Measurements from ENCODE around the gene PRDM16. TPM values are rescaled to one million over a fixed set of nuclear protein-coding genes. Genes with fewer than 3 reads are reported as not detected.

The PRDM16 gene
- total RNA-seq, 1 donor from 2014 or later = 84.2 TPM

- H3K27me3 ChIP-seq = no peaks in the 10 kb centered on the region
- no peaks in the 10 kb centered on the region for H3K9me3 ChIP-seq
- peaks cover 26 to 70% of the 10 kb centered on the region in 2 donors for H3K4me1 ChIP-seq
- intact Hi-C loops (cut with DNase I) = loop anchor here (1.0 to 2.0 kb wide), 3 partner anchors 50 to 202 kb away; no protein-coding TSS in a partner anchor
- H3K4me3 ChIP-seq = peak overlapping the region; percentile 95 to 97
- no peak for TF ChIP-seq CTCF (IDR thresholded peaks at IDR 0.05)
- peaks cover 0 to 7% of the 10 kb centered on the region in 2 donors for H3K36me3 ChIP-seq
- H3K27ac ChIP-seq = peak overlapping the region; percentile 99 to 100
- no peak for DNase-seq (ENCODE audit: low spot score in 2 of 2)
These were observed 5.8 kb downstream of the PRDM16 start for GRCh38 chr1:3074800-3075199.

DNA sequence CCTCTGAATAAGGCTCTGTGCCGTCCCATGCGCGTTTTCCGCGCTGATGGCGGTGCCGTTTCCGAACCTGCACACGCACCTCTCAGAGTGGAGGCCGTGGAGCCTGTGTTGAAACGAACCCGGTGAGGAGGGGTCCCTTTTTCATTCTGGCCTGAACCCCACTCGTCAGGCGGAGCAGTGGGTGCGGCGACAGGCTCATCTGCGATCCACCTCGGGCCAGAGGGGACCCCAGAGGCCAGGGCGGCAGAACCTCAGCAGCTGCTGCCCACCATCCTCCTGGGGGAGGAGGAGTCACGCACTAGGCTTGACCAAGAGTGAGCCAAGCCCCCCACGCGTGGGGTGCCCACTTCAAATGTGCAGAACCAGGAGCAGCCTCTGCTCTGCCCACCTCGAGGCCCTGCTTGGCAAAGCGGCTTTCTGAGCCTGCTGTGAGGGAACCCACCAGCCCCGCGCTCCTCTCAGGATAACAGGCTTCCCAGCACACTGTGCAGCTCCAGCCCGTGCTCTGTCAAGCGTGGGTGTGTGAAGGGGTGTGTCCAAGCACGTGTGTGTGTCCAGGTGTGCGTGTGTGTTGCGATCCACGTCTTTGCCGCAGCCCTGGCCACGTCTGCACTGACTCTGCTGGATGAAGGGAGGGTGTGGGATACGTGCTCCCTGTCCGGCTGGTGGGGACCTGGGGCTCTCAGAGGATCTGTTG lies 6.8 kb downstream of the PRDM16 start:
- peaks cover 26 to 70% of the 10 kb centered on the region in 2 donors for H3K4me1 ChIP-seq
- peaks cover 0 to 4% of the 10 kb centered on the region in 2 donors for H3K36me3 ChIP-seq
- intact Hi-C loops (cut with DNase I) = loop anchor here (2.0 kb wide), 2 partner anchors 49 to 201 kb away; no protein-coding TSS in a partner anchor
- no peaks in the 10 kb centered on the region for H3K27me3 ChIP-seq
- DNase-seq (ENCODE audit: low spot score in 2 of 2) = no peak
- H3K9me3 ChIP-seq = no peaks in the 10 kb centered on the region
- H3K4me3 ChIP-seq = peak overlapping the region; percentile 11 to 95
- TF ChIP-seq CTCF (IDR thresholded peaks at IDR 0.05) = no peak
- H3K27ac ChIP-seq = peak overlapping the region; percentile 99 to 100

- no peak for TF ChIP-seq CTCF (IDR thresholded peaks at IDR 0.05)
These were observed 7.3 kb downstream of the PRDM16 start for GRCh38 chr1:3076363-3076740.

DNA sequence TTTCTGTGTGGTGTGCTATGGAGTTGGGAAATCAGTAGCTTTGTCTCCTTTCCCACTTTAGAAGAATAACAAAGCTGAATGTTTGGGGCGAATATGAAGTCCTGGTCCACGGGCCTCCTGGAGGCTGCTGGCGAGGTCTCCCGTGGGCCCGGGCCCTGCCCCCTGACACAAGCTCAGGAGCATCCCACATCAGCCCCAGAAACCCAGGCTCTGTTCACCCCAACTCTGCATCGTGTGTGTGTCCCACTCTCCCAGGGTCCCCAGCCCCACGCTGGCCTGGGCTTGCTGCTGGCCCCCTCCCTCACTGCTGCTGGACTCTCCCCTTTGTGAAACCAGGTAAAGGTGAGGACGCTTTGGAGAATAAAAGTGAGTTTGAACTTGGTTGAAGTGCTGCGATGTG lies 8.1 kb downstream of the PRDM16 start:
- Histone ChIP-seq H3K27ac (peak overlapping the region; percentile 99 to 100), H3K27me3 (no peaks in the 10 kb centered on the region), H3K4me1 (peaks cover 30 to 62% of the 10 kb centered on the region in 2 donors), H3K4me3 (peak overlapping the region in 1 of 2 donors; percentile 95), H3K36me3 (no peaks in the 10 kb centered on the region), H3K9me3 (no peaks in the 10 kb centered on the region)
- no peak for DNase-seq (ENCODE audit: low spot score in 2 of 2)
- no peak for TF ChIP-seq CTCF (IDR thresholded peaks at IDR 0.05)
- intact Hi-C loops (cut with DNase I) = no loop called here

More at GRCh38 chr1:3076363-3076740, 7.3 kb downstream of the PRDM16 start:
- H3K36me3 ChIP-seq = no peaks in the 10 kb centered on the region
- peak overlapping the region; percentile 99 to 100 for H3K27ac ChIP-seq
- H3K27me3 ChIP-seq = no peaks in the 10 kb centered on the region
- H3K9me3 ChIP-seq = no peaks in the 10 kb centered on the region
- intact Hi-C loops (cut with DNase I) = no loop called here
- peak overlapping the region; percentile 11 to 95 for H3K4me3 ChIP-seq
- no peak for DNase-seq (ENCODE audit: low spot score in 2 of 2)
- peaks cover 26 to 65% of the 10 kb centered on the region in 2 donors for H3K4me1 ChIP-seq

DNA sequence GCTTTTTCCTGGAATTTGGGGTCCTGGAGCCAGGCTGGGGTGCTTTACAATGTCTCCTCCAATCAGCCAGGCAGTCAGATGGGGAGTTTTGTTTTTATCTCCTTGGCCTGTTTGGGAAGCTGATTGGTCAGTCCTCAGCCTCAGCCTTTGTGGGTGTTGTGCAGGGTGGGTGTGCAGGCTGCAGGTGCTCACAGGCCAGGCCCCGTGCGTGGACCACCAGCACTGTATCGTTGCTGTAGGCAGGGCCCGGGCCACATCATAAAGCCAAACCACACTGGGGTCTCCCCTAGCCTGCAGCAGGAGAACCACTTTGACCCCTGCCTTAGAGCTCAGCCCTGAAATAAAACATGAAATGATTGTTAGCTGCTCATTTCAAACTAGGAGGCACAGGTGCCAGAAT lies 8.6 kb downstream of the PRDM16 start:
- no peak for DNase-seq (ENCODE audit: low spot score in 2 of 2)
- Histone ChIP-seq H3K4me1 (peaks cover 34 to 65% of the 10 kb centered on the region in 2 donors), H3K4me3 (peak overlapping the region in 1 of 2 donors; percentile 7), H3K36me3 (no peaks in the 10 kb centered on the region), H3K27ac (peak overlapping the region; percentile 99 to 100), H3K9me3 (no peaks in the 10 kb centered on the region), H3K27me3 (no peaks in the 10 kb centered on the region)
- intact Hi-C loops (cut with DNase I) = no loop called here
- TF ChIP-seq CTCF (IDR thresholded peaks at IDR 0.05) = no peak

Measured in ascending aorta (tissue), 2 donors.